CD4-positive, alpha-beta T cell treated with Interleukin-6 at 100 ng/mL for 8 hours (primary cell): Measurements from ENCODE around the gene CDHR4.
"Not testable (repeated sequence)": the region's sequence is repeated elsewhere in the genome, so short reads cannot be mapped to it uniquely, and the experiment has no call there.

Source experiments
- DNase-seq: peaks from one replicate; pipeline ENCODE4 v3.0.0-alpha.2; 2020; ENCODE audit warnings: mixed read lengths, low spot score

The CDHR4 gene

DNA sequence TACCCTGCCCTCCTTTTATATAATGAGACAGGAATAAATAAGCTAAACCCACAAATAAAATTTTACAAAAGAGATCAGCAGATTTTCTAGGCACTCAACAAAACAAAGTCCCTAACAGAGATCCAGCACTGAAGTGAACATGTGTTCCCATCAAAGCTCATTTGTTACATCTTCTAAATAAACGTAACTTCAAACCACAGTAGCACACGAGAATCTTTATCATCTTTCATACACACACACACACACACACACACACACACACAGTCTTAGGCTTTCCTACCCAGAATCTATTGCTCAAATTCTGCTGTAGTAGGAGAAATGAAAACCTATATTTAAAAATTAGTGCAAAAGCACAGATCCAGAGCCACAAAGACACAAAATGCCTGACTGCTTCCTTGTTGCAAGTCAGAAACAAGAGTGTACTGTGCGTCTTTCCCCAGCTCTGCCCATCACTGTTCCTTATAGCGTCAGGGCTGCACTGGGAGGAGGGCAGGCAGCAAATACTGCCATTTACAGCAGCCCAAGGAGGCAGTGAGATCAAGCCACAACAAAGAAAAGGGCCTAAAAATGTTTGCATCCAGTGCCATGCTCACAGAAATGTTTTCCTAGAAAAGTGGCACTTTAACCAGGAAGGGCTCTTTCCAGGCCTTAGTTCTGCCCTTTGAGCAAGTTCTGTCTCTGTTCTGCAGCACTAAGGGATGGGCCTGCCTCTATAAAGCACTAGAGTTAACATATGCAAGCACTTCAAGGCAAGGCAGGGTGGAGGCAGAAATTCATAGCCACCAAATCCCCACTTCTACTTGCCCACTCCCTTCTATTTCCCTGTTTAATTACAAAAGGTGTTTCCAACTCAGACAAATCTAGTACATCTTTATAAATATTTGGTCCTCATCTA, 19.3 kb downstream of the CDHR4 start:
- no peak for DNase-seq

DNA sequence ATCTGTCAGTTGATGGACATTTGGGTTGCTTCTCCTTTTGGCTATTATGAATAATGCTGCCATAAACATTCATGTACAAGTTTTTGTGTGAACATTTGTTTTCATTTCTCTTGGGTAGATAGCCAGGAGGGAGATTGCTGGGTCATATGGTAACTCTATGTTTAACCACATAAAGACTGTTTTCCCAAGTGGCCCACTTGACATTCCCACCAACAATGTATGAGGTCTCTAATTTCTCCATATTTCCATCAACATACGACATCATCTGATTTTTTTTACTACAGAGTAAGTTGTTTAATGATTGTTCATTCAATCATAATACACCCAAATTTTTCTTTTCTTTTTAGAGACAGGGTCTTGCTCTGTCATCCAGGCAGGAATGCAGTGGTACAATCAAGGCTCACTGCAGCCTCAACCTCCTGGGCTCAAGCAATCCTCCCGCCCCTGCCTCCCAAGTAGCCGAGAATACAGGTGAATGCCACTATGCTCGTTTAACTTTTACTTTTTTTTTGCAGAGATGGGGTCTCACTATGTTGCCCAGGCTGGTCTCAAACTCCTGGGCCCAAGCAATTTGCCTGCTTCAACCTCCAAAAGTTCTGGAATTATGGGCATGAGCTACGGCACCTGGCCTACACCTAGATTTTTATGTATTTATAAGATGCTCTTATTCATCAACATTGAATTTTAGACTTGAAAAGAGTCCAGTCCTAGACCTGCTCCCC, 20.2 kb downstream of the CDHR4 start:
- DNase-seq, result no peak

DNA sequence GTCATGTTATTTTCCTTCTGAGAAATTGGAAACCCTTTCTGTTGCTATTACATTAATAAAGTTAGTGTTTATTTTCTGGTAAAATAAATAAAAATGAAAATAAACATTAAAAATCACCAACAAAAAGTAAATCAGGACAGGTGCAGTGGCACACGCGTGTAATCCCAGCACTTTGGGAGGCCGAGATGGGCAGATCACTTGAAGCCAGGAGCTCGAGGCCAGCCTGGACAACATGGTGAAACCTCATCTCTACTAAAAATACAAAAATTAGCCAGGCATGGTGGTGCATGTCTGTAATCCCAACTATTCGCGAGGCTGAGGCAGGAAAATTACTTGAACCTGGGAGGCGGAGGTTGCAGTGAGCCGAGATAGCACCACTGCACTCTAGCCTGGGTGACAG, 23.6 kb downstream of the CDHR4 start:
- DNase-seq, result not testable (repeated sequence)

DNA sequence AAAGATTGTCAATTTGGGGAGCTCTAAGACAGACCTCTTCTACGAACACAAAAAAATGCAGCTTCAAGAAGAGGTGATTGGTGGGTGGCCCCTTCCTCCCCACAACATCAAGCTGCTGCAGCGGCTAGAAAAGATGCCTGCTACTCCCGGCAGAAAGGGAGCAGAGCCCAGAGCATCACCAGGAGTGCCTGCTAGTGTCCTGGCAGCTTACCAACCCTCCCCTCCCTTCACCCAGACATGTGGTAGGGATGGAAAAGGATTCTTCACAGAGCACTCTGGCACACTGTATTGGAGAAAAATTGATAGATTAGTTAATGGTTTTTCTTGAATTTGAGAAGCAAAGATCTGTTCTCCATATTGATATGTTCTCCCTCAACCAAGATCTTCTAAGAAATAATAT, 24.1 kb downstream of the CDHR4 start:
- DNase-seq, result no peak

DNA sequence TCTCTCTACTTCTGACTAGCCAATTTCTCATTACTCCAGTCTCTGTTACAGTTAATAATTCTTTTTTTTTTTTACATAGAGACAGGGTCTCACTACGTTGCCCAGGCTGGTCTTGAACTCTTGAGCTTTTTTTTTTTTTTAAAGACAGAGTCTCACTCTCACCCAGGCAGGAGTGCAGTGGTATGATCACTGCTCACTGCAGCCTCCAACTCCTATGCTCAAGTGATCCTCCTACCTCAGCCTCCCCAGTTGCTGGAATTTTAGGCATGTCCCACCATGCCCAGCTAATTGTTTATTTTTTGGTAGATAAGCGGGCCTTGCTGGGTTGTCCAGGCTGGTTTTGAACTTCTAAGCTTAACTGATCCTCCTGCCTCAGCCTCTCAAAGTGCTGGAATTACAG, 27.0 kb downstream of the CDHR4 start:
- no peak for DNase-seq

DNA sequence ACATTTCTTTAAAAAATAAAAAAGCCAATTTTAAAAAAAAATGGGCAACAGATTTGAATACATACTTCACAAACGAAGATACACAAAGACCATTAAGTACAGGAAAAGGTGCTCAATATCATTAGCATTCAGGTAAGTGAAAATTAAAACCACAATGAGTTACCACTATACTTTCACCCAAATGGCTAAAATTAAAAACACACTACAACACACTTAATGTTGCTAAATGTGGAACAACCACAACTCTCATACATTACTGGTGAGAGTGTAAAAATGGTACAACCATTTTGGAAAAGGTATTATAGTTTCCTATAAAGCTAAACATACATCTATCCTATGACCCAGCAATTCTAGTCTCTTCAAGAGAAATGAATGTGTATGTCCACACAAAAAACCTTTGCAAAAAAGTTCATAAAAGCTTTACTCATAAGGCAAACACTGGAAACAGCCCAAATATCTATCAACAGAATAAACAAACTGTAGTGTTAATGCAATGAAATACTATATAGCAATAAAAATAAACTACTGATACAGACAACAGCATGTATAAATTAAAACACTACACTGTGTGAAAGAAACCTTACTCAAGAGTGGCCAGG, 28.2 kb downstream of the CDHR4 start:
- DNase-seq, result no peak

DNA sequence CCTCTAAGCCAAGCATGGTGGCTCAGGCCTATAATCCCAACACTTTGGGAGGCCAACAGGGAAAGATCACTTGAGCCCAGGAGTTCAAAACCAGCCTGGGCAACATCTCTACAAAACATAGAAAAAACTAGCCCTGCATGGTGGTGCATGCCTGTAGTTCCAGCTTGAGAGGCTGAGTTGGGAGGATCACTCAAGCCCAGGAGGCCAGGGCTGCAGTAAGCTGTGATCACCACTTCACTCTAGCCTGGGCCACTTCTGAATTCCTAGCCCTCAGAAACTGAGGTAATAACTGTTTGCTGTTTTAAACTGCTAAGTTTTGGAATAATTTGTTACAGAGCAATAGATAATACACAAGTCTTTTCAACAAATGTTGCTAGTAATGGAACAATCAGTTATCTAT, 29.7 kb downstream of the CDHR4 start:
- no peak for DNase-seq

DNA sequence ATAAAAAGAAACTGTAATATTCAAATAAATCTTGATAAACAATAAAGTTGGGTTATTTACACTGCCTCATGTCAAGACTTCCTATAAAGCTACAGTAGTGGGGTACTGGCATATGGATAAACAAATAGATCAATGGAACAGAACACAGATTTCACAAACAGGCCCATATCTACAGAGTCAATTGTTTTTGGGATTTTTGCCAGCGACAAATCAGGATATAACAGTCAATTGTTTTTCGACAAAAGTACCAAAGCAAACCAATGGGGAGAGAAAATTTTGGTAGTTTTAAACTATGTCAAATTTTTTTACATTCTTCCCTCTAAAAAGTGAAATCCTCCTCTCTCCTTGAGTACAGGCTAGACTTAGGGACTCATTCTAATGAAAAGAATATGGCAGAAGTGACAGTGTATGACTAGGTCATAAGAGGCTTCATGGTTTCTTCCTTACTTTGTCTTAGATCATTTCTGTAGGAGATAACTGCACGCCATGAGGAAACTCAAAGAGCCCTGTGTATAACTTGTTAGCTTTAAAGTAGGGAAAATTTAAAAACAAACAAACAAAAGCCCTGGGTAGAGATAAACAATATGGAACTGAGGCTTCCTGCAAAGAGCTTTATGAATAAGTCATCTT, 30.3 kb downstream of the CDHR4 start:
- DNase-seq, result no peak

DNA sequence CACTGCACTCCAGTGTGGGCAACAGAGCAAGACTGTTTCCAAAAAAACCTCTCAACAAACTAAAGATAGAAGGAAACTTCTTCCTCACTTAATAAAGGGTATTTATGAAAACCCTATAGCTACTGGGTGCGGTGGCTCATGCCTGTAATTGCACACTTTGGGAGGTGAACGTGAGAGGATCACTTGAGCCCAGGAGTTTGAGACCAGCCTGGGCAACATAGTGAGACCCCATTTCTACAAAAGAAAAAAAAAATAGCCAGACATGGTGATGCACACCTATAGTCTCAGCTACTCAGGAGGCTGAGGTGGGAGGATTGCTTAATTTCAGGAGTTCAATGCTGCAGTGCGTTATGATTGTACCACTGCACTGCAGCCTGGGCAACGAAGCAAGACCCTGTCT, 35.7 kb downstream of the CDHR4 start:
- DNase-seq, result no peak

DNA sequence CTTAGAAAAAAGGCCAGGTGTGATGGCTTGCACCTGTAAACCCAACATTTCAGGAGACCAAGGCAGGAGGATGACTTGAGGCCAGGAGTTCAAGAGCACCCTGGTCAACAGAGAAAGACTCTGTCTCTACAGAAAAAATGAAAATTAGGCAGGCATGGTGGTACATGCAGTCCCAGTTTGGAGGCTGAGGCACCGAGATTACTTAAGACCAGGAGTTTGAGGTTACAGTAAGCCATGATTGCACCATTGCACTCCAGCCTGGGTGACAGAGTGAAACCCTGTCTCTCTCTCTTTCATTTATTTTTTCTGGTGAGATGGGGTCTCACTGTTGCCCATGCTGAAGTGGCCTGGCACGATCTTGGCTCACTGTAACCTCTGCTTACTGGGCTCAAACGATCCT, 38.0 kb downstream of the CDHR4 start:
- DNase-seq, result no peak

DNA sequence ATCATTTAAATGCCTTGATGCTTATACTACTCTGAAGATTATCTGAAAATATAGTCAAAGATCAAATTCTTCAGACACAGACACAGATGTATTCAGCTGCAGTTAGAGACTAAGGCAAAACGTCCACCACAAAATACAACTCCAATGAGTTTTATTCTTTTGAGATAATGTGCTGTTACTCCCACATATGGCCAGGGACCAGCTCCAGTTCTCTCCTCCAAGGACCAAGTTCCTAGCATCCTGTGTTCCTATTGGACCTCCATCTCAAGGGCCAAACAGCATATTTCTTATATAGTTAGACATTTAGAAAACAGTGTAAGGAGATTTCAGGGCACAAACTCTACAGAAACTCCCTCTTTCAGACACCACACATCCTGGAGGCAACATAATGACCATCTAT, 40.4 kb downstream of the CDHR4 start:
- no peak for DNase-seq

DNA sequence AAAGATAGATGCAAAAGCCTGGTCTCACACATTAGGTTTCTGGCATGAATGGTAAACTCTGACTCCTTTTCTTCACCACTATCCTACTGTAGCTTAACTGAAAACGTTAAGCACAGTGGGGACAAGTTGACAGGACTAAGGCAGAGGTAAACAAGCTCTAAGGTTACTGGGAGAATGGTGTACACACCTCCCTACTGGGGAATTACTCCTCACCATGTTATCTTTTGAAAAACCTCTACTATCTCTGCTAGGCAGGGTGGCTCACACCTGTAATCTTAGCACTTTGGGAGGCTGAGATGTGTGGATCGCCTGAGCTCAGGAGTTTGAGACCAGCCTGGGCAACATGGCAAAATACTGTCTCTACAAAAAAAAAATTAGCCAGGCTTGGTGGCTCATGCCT, 42.5 kb downstream of the CDHR4 start:
- DNase-seq, result no peak

DNA sequence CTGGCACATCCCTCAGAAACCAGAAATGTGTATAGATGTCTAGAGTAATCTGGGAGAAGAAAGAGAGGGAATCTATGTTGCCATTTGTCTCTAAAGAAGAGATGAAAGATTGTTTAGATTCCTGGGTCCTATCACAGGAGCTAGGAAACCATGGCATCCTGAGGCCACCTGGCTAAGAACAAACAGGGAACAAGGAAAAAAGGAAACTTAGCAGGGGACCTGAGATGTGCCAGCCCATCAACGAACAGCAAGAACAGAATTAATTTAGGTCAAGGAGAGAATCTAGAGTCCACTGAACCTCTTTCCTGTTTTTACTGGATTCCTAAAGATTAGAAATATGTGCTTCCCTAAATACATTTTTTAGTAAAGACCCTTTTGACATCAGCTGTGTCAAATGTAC, 43.6 kb downstream of the CDHR4 start:
- DNase-seq, result no peak

DNA sequence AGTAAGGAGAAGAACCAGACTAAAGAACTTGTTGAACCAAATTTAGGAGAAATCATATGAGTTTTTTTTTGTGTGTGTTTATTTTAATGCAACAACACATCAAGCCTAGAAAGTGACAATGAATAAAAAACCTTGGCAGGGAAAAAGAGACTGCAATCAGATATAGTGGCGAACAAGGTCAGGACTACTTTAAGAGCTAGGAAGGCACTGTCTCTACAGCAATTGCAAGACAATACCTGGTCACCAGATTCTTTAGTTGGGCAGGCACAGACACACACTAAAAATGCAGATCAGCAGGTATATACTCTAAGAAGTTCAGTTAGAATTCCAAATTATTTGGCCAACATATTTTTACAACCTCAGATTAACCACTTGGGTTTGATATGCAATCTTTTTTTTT, 45.1 kb downstream of the CDHR4 start:
- no peak for DNase-seq

DNA sequence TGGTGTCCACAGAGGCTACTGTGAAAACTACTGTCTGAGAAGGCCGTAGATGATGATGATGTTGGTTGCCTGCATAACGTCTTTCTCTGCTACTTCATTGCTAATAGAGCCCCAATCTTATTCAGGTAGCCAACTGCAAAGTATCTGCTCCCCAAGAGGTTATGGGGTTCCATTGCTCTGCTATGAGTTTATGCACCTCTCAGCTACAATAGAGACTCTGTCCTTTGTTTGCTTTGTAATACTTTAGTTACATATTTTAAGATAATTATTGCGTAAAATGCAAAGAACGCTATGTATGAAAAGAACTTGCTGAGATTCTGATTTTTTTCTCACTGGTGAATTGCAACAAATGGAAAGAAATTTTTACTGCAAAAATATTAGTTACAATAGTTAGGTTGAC, 48.2 kb downstream of the CDHR4 start:
- DNase-seq, result no peak

DNA sequence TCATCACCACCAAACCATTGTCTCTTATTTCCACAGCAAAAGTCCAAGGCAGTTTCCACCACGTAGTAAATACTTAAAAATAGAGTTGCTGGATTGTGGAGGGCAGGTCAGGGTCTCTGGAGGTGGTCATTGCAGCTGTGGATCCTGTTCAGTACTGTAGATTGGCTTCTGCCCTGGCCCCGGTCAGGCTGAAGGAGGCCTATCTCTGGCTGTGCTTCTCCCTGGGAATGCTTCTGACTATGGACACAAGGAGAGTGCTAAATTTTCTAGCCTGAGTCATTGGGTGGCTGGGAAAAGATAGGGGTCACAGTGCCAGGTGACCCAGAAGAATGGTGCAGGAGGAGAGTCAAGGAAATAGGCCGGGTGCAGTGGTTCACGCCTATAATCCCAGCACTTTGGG, 49.6 kb downstream of the CDHR4 start:
- DNase-seq, result no peak

DNA sequence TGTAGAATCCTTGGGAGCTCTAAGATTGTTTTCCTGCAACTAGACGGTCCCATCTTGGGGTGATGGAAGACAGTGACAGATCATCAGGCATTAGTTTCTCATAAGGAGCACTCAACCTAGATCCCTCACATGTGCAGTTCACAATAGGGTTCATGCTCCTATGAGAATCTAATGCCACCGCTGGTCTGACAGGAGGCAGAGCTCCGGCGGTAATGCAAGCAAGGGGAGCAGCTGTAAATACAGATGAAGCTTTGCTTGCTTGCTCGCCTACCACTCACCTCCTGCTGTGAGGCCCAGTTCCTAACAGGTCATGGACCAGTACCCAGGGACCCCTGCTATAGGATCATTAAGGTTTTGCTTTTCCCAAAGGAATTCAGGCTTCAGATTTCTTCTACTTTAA, 50.8 kb downstream of the CDHR4 start:
- not testable (repeated sequence) for DNase-seq

DNA sequence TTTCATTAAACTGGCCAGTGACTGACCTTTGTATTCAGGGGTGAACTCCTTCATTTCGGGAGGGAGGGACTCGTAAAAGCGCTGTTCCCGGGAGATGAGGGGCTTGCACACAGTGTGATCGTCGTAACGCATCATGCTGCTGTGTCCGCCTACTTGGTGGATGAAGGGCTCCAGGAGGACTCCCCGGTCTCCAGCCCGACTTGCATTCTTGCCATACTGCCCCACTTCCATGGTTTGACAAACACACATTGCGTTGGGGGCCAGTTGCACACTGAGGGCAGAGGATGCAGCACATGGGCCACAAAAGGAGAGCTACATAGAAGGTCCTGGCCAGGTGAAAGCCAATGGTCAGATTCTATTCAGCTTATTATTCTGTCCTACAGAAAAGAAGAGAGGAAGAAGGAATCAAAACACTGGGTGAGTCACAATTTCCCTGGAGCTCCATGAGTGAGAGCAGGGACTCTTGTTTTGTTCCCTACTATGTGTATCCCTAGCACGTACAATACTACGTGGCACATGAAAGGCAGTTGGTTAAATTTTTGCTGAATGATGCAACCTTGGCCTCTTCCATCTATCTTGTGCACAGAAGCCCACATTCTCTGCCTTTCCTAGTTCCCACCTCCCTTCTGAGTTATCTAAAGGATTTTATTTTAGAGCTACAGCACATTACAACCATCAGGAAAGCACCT, 51.7 kb downstream of the CDHR4 start:
- no peak for DNase-seq

DNA sequence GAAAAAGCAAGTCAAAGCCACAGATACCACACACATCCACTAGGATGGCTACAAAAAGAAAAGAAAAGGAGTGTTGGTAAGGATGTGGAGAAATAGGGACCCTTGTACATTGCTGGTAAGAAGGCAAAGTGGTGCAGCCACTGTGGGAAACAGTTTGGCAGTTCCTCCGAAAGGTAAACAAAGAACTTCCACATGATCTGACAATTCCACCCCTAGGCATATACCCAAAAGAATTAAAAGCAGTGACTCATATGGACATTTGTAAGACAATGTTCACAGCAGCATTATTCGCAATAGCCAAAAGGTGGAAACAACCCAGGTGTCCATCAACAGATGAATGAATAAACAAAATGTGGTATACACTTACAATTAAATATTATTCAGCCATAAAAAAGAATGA, 53.7 kb downstream of the CDHR4 start:
- no peak for DNase-seq
